Body of pancreas (tissue), 4 donors: Measurements from ENCODE around the gene ADAM17.

Source experiments
- POLR2A ChIP-seq, 3 donors: fragments of 450-650 bp; IDR thresholded peaks; one replicate each; pipeline ENCODE4 v1.6.1; 2016; ENCODE audit warnings: antibody characterized with exemption in 3 of 3, mild to moderate bottlenecking in 2 of 3
- TF ChIP-seq, protein P1 (sequence below), 7 experiments: fragments of 450-650 bp in 4 of 7; fragments of 200-600 bp in 3 of 7; sonication (generic) in 3 of 7; IDR thresholded peaks; one replicate each; pipeline ENCODE4 v1.5.1; 2016 to 2019; ENCODE audit warnings: antibody characterized with exemption in 7 of 7

GRCh38 chr2:9519250-9519649 is 36.4 kb downstream of the ADAM17 start:
- no peak for TF ChIP-seq POLR2A (IDR thresholded peaks at IDR 0.05)
- TF ChIP-seq, protein P1, sequence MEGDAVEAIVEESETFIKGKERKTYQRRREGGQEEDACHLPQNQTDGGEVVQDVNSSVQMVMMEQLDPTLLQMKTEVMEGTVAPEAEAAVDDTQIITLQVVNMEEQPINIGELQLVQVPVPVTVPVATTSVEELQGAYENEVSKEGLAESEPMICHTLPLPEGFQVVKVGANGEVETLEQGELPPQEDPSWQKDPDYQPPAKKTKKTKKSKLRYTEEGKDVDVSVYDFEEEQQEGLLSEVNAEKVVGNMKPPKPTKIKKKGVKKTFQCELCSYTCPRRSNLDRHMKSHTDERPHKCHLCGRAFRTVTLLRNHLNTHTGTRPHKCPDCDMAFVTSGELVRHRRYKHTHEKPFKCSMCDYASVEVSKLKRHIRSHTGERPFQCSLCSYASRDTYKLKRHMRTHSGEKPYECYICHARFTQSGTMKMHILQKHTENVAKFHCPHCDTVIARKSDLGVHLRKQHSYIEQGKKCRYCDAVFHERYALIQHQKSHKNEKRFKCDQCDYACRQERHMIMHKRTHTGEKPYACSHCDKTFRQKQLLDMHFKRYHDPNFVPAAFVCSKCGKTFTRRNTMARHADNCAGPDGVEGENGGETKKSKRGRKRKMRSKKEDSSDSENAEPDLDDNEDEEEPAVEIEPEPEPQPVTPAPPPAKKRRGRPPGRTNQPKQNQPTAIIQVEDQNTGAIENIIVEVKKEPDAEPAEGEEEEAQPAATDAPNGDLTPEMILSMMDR (IDR thresholded peaks at IDR 0.05): no peak
